Ureter (tissue), 1 donor: ENCODE measurements around the gene PLCH2. TPM values are rescaled to one million over a fixed set of nuclear protein-coding genes. Genes with fewer than 3 reads are reported as not detected.

Experiments used
- DNase-seq: peaks from one replicate; pipeline ENCODE4 v3.0.0-alpha.2; 2020; ENCODE audit warnings: low spot score
- total RNA-seq: library from RNA; stranded (reverse); gene quantifications from one replicate; pipeline ENCODE4 v1.2.4, GENCODE V29; 2023
- donor health status: DM: yes; HTN: yes; CAD: no.

Gene PLCH2
- total RNA-seq = 90.0 TPM

- DNase-seq = no peak
Observed at GRCh38 chr1:2476061-2476999, at the start of gene PLCH2. PLCH2 (plus strand) TSS chr1:2476289; CDS start chr1:2476589, 300 bp downstream.

GRCh38 chr1:2426540-2426939 is 49.5 kb upstream of the PLCH2 start:
- no peak for DNase-seq

- DNase-seq = no peak
Observed at GRCh38 chr1:2427051-2427450, 49.0 kb upstream of the PLCH2 start.

GRCh38 chr1:2427976-2428375 is 48.1 kb upstream of the PLCH2 start:
- DNase-seq = no peak

DNA sequence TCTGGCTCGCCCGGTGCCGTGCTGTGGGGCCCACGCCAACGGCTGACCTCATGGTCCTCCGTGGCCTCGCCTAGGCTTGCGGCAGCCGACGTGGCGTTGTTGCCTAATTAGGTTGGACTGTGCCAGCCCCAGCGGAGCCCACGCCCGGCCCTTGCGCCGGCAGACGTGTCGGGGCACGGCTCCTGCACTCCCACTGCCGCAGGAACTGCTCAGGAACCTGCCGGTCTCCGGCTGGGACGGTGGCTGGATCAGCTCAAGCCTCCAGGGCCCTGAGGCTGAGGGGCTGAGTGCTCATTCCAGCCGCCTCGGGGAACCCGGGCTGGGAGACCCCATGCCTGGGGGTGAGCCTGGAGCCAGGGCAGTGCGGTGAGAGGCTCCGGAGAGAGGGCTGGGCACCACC is 47.6 kb upstream of the PLCH2 start:
- peak; percentile 69 for DNase-seq

DNA sequence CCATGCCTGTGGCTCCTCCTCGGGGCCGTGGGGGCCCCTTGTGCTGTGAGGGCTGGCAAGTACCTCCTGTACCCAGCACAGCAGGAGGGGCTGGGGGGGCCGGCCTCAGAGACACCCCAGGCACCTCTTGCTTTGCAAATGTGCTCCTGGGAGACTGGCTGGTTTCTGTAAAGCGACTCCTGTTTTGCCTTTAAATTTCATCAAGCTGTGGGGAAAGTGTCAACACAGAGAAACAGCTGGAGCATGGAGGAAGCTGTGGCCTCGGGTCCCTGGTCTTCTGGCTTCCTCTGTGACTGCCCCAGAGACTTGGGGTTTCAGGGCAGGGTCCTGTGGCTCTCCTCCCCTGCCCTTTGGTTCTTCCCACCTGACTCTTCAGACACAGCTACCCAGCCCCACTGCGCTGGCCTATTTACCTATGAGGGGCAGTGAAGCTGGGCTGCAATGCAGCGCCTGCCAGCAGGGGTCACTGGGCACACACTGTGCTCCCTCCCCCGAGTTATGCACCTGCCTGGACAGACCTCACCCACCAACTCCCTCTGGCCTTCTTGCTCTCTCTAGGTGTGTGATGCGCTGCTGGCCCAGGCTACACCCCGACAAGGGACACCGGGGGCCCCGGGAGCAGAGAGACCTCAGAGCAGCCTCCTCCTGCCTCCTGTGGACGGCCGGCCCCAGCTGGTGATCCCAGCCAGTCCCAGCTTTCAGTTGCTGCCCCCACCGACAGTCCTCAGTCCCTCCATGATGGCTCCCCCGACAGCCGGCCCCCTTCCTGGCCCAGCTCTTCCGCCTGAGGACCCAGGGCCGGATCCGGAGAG is 46.1 kb upstream of the PLCH2 start:
- DNase-seq = no peak

DNA sequence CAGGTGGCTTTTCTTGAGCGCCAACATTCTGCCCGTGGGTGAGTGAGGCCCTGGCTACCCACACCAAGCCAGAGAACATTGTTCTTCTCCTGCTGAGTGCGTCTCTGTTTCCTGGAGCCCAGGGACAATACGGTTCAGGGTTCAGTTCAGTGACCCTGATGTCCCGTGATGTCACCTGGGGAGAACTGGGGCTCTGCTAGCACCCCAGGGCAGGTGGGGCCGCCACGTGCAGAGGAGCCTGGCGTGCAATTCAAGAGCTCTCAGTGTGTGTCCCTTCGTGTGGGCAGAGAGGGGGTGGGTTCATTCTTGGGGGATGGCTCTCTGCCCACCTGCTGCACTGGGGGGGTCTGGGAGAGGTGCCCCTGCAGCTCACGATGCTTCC is 45.5 kb upstream of the PLCH2 start:
- DNase-seq = no peak

DNA sequence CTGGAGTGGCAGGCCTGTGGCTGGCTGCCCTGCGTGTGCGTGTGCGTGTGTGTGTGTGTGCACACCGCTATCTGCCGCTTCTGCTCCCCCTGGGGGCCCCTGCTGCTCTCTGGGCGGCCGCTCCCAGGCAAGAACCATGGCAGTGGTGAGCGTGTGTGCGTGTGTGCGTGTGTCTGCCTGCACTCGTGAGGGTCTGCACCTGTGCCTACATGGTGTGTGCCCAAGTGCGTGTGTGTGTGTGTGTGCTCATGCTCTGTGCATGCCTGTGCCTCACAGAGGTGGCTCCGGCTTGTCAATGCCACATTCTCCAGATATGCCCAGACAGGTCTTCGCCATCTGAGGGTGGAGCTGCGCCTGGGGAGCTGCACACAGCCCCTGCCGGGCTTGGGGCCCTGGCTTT is 45.0 kb upstream of the PLCH2 start:
- DNase-seq = peak; percentile 75

GRCh38 chr1:2431518-2431917 is 44.6 kb upstream of the PLCH2 start:
- DNase-seq = no peak

- DNase-seq = no peak
Observed at GRCh38 chr1:2432441-2432844, 43.6 kb upstream of the PLCH2 start.

GRCh38 chr1:2433196-2433595 is 42.9 kb upstream of the PLCH2 start:
- no peak for DNase-seq

GRCh38 chr1:2433936-2434655 is 42.0 kb upstream of the PLCH2 start:
- no peak for DNase-seq

DNA sequence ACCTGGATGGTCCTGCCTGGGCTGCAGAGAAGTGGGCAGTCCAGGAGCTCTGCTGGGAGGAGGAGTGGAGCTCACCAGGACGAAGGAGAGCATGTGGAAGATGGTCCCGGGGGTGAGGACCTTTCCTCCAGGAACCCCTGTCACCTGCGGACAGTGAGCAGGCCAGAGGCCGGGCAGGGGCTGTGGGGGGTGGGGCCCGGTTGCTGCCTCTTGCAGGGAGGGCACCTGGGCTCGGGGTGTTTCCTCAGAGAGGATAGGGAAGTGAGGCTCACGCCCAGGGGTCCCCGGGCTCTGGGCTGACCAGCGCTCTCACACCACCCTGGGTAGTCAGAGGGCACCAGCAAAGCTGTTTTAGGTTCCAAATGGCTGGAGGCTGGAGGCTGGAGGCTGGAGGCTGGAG is 41.0 kb upstream of the PLCH2 start:
- DNase-seq = no peak

DNA sequence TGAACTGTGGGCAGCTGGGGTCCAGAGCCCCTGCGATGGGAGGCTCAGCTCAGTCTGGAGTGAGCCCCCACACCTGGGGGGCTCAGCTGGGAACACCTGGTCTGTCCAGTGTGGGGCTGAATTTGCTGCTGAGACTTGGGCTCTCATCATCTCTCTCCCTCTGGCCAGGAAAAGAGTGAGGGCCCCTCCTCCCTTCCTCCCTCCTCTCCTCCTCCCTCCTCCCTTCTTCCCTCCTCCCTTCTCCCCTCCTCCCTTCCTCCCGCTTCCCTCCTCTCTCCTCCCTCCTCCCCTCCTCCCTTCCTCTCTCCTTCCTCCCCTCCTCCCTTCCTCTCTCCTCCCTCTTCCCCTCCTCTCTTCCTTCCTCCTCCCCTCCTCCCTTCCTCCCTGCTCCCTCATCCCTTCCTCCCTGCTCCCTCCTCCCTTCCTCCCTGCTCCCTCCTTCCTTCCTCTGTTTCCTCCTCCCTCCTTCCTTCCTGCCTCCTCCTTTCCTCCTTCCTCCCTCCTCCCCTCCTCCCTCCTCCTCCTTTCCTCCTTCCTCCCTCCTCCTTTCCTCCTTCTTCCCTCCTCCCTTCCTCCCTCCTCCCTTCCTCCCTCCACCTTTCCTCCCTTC is 40.2 kb upstream of the PLCH2 start:
- DNase-seq = no peak

- no peak for DNase-seq
Observed at GRCh38 chr1:2436876-2437275, 39.2 kb upstream of the PLCH2 start.

- DNase-seq = no peak
Observed at GRCh38 chr1:2437617-2438016, 38.5 kb upstream of the PLCH2 start.

- DNase-seq = no peak
Observed at GRCh38 chr1:2438038-2438437, 38.1 kb upstream of the PLCH2 start.

- no peak for DNase-seq
Observed at GRCh38 chr1:2438641-2439040, 37.4 kb upstream of the PLCH2 start.

- no peak for DNase-seq
Observed at GRCh38 chr1:2439369-2439768, 36.7 kb upstream of the PLCH2 start.

DNA sequence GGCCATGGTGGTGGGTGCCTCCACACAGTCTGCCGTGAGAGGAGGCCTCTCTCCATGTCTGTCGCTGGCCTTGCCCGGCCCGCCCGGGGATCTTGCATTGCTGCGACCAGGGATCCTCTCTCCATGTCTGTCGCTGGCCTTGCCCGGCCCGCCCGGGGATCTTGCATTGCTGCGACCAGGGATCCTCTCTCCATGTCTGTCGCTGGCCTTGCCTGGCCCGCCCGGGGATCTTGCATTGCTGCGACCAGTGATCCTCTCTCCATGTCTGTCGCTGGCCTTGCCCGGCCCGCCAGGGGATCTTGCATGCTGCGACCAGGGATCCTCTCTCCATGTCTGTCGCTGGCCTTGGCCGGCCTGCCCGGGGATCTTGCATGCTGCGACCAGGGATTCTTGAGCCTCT is 35.7 kb upstream of the PLCH2 start:
- peak; percentile 61 for DNase-seq

DNA sequence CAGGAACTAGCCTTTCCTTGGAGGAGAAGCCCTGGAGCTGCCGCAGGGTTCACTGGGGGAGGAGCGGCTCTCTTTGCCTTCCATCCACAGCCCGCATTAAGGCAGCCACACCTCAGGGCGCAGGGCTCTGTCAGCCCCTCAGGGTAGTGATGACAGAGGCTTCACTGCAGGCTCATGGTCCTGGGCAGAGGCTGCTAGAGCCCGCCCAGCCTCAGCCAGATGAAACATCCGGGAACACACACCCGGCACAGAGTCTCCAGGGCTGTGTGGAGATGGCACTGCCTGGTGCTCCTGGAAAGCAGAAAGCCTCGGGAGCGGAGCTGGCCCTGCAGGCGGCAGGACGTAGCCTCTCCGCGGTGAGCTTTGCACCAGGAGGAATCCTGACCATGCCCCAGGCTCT is 34.3 kb upstream of the PLCH2 start:
- DNase-seq = no peak

GRCh38 chr1:2442661-2443060 is 33.4 kb upstream of the PLCH2 start:
- no peak for DNase-seq
